Ishikawa (cell line): ENCODE data around the gene MTG2.

Experiments
- CREB1 ChIP-seq: IDR thresholded peaks from 2 replicates; pipeline ENCODE4 v1.6.1; 2012; ENCODE audit warnings: low read depth
- TAF1 ChIP-seq: IDR thresholded peaks from 2 replicates; pipeline ENCODE4 v1.6.1; 2012; ENCODE audit warnings: low read depth, mild to moderate bottlenecking

GRCh38 chr20:62192635-62193034 lies 9.8 kb downstream of the MTG2 start:
- TF ChIP-seq TAF1 (no peak), CREB1 (no peak)
